Measurements from ENCODE around the gene LARP4B. TPM values are rescaled to one million over a fixed set of nuclear protein-coding genes. Genes with fewer than 3 reads are reported as not detected.
"Not testable (repeated sequence)": the region's sequence is repeated elsewhere in the genome, so short reads cannot be mapped to it uniquely, and the experiment has no call there.

LARP4B gene
- total RNA-seq, 3 donors from 2014 or later = 47.5 to 70.8 (median 68.5) TPM

GRCh38 chr10:771647-772046, 159.9 kb downstream of the LARP4B start:
- intact Hi-C loops (cut with DNase I; ENCODE audit: low total_unique reads) = no loop called here
- H3K4me3 ChIP-seq = no peak overlapping the region
- no peak for TF ChIP-seq POLR2A (IDR thresholded peaks at IDR 0.05)
- no peak for TF ChIP-seq CTCF (IDR thresholded peaks at IDR 0.05)
- no peak for TF ChIP-seq POLR2AphosphoS5 (IDR thresholded peaks at IDR 0.05)

GRCh38 chr10:770975-771374, 160.5 kb downstream of the LARP4B start:
- no peak for DNase-seq (ENCODE audit: low spot score in 2 of 2)
- no peak overlapping the region for H3K27ac ChIP-seq
- intact Hi-C loops (cut with DNase I; ENCODE audit: low total_unique reads) = no loop called here
- peaks cover 6 to 16% of the 10 kb centered on the region in 2 donors for H3K9me3 ChIP-seq
- TF ChIP-seq POLR2AphosphoS5 (IDR thresholded peaks at IDR 0.05) (no peak), POLR2A (IDR thresholded peaks at IDR 0.05) (no peak), CTCF (IDR thresholded peaks at IDR 0.05) (no peak)
- H3K27me3 ChIP-seq = no peaks in the 10 kb centered on the region
- H3K4me1 ChIP-seq = no peaks in the 10 kb centered on the region
- H3K4me3 ChIP-seq = no peak overlapping the region
- H3K36me3 ChIP-seq = no peaks in the 10 kb centered on the region

More at GRCh38 chr10:771647-772046, 159.9 kb downstream of the LARP4B start:
- no peak for DNase-seq (ENCODE audit: low spot score in 2 of 2)
- Histone ChIP-seq H3K27ac (no peak overlapping the region), H3K4me1 (no peaks in the 10 kb centered on the region), H3K9me3 (peaks cover 6 to 16% of the 10 kb centered on the region in 2 donors), H3K27me3 (no peaks in the 10 kb centered on the region), H3K36me3 (no peaks in the 10 kb centered on the region)

GRCh38 chr10:770048-770712, 161.3 kb downstream of the LARP4B start:
- intact Hi-C loops (cut with DNase I; ENCODE audit: low total_unique reads); H3K36me3 ChIP-seq; H3K4me1 ChIP-seq; H3K27ac ChIP-seq; H3K27me3 ChIP-seq; DNase-seq (ENCODE audit: low spot score in 2 of 2); H3K4me3 ChIP-seq: not testable (repeated sequence)
- peaks cover 6 to 16% of the 10 kb centered on the region in 2 donors for H3K9me3 ChIP-seq

- Histone ChIP-seq H3K4me1 (no peaks in the 10 kb centered on the region), H3K4me3 (no peak overlapping the region), H3K9me3 (peaks cover 6 to 16% of the 10 kb centered on the region in 2 donors), H3K27me3 (no peaks in the 10 kb centered on the region), H3K27ac (no peak overlapping the region), H3K36me3 (no peaks in the 10 kb centered on the region)
- no peak for TF ChIP-seq POLR2AphosphoS5 (IDR thresholded peaks at IDR 0.05)
- no peak for TF ChIP-seq POLR2A (IDR thresholded peaks at IDR 0.05)
- DNase-seq (ENCODE audit: low spot score in 2 of 2) = no peak
- intact Hi-C loops (cut with DNase I; ENCODE audit: low total_unique reads) = loop anchor here (5.0 kb wide), 1 partner anchor 120 kb away; no protein-coding TSS in a partner anchor
Observed at GRCh38 chr10:767794-768193, 163.7 kb downstream of the LARP4B start.

GRCh38 chr10:767211-767610, 164.3 kb downstream of the LARP4B start:
- Histone ChIP-seq H3K9me3 (peaks cover 6 to 16% of the 10 kb centered on the region in 2 donors), H3K27me3 (no peaks in the 10 kb centered on the region), H3K36me3 (no peaks in the 10 kb centered on the region), H3K27ac (no peak overlapping the region), H3K4me1 (no peaks in the 10 kb centered on the region), H3K4me3 (no peak overlapping the region)
- no peak for DNase-seq (ENCODE audit: low spot score in 2 of 2)
- intact Hi-C loops (cut with DNase I; ENCODE audit: low total_unique reads) = loop anchor here (5.0 kb wide), 1 partner anchor 120 kb away; no protein-coding TSS in a partner anchor
- TF ChIP-seq POLR2AphosphoS5 (IDR thresholded peaks at IDR 0.05) (no peak), POLR2A (IDR thresholded peaks at IDR 0.05) (no peak), CTCF (IDR thresholded peaks at IDR 0.05) (no peak)

GRCh38 chr10:761376-761775, 170.1 kb downstream of the LARP4B start:
- no peak overlapping the region for H3K4me3 ChIP-seq
- H3K4me1 ChIP-seq = no peaks in the 10 kb centered on the region
- no peaks in the 10 kb centered on the region for H3K27me3 ChIP-seq
- H3K27ac ChIP-seq = no peak overlapping the region
- H3K9me3 ChIP-seq = peaks cover 10 to 20% of the 10 kb centered on the region in 2 donors
- no peak for TF ChIP-seq POLR2AphosphoS5 (IDR thresholded peaks at IDR 0.05)
- TF ChIP-seq CTCF (IDR thresholded peaks at IDR 0.05) = no peak
- no peak for TF ChIP-seq POLR2A (IDR thresholded peaks at IDR 0.05)
- intact Hi-C loops (cut with DNase I; ENCODE audit: low total_unique reads) = no loop called here
- H3K36me3 ChIP-seq = no peaks in the 10 kb centered on the region
- no peak for DNase-seq (ENCODE audit: low spot score in 2 of 2)

All from breast epithelium (tissue), 4 donors.